Neural progenitor cell (in vitro differentiated cells): ENCODE results near the gene PMEPA1.

ENCODE experiments used
- EZH2 ChIP-seq: fragments of 200-600 bp; sonication (generic); IDR thresholded peaks from 2 replicates; pipeline ENCODE4 v1.6.1; 2017; ENCODE audit warnings: antibody characterized with exemption, mild to moderate bottlenecking, moderate library complexity
- EZH2phosphoT487 ChIP-seq: fragments of 200-600 bp; sonication (generic); IDR thresholded peaks from 2 replicates; pipeline ENCODE4 v1.6.1; 2017; ENCODE audit warnings: antibody characterized with exemption
- TF ChIP-seq, protein P1 (sequence below): fragments of 200-600 bp; sonication (generic); IDR thresholded peaks from 2 replicates; pipeline ENCODE4 v1.5.1; 2017; ENCODE audit warnings: antibody characterized with exemption, mild to moderate bottlenecking

- TF ChIP-seq, protein P1, sequence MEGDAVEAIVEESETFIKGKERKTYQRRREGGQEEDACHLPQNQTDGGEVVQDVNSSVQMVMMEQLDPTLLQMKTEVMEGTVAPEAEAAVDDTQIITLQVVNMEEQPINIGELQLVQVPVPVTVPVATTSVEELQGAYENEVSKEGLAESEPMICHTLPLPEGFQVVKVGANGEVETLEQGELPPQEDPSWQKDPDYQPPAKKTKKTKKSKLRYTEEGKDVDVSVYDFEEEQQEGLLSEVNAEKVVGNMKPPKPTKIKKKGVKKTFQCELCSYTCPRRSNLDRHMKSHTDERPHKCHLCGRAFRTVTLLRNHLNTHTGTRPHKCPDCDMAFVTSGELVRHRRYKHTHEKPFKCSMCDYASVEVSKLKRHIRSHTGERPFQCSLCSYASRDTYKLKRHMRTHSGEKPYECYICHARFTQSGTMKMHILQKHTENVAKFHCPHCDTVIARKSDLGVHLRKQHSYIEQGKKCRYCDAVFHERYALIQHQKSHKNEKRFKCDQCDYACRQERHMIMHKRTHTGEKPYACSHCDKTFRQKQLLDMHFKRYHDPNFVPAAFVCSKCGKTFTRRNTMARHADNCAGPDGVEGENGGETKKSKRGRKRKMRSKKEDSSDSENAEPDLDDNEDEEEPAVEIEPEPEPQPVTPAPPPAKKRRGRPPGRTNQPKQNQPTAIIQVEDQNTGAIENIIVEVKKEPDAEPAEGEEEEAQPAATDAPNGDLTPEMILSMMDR = no peak
- TF ChIP-seq EZH2 = no peak
- no peak for TF ChIP-seq EZH2phosphoT487
These were observed 81.5 kb downstream of the PMEPA1 start for GRCh38 chr20:57628047-57628961.
